ENCODE data around the gene C16orf74. TPM values are rescaled to one million over a fixed set of nuclear protein-coding genes. Genes with fewer than 3 reads are reported as not detected.

The C16orf74 gene
- total RNA-seq, 1 donor from 2014 or later: 12.2 TPM

GRCh38 chr16:85715169-85716021 is 35.5 kb downstream of the C16orf74 start:
- DNase-seq (ENCODE audit: low read depth): no peak
- no peak overlapping the region for H3K4me3 ChIP-seq (ENCODE audit: low read depth, low read length)
- no peak for TF ChIP-seq CTCF (conservative IDR thresholded peaks at IDR 0.05; ENCODE audit: low read depth, low read length)

- no peak for DNase-seq (ENCODE audit: low read depth)
- no peak overlapping the region for H3K4me3 ChIP-seq (ENCODE audit: low read depth, low read length)
- TF ChIP-seq CTCF (conservative IDR thresholded peaks at IDR 0.05; ENCODE audit: low read depth, low read length): no peak
Measured at GRCh38 chr16:85712801-85713200, 38.1 kb downstream of the C16orf74 start.

GRCh38 chr16:85711982-85712587 is 38.8 kb downstream of the C16orf74 start:
- no peak for TF ChIP-seq CTCF (conservative IDR thresholded peaks at IDR 0.05; ENCODE audit: low read depth, low read length)
- no peak overlapping the region for H3K4me3 ChIP-seq (ENCODE audit: low read depth, low read length)
- DNase-seq (ENCODE audit: low read depth): no peak

- TF ChIP-seq CTCF (conservative IDR thresholded peaks at IDR 0.05; ENCODE audit: low read depth, low read length): no peak
- DNase-seq (ENCODE audit: low read depth): no peak
- H3K4me3 ChIP-seq (ENCODE audit: low read depth, low read length): no peak overlapping the region
Measured at GRCh38 chr16:85710732-85711131, 40.2 kb downstream of the C16orf74 start.

GRCh38 chr16:85709766-85710585 is 40.9 kb downstream of the C16orf74 start:
- TF ChIP-seq CTCF (conservative IDR thresholded peaks at IDR 0.05; ENCODE audit: low read depth, low read length): no peak
- DNase-seq (ENCODE audit: low read depth): no peak
- no peak overlapping the region for H3K4me3 ChIP-seq (ENCODE audit: low read depth, low read length)

GRCh38 chr16:85708338-85708737 is 42.6 kb downstream of the C16orf74 start:
- no peak for DNase-seq (ENCODE audit: low read depth)
- TF ChIP-seq CTCF (conservative IDR thresholded peaks at IDR 0.05; ENCODE audit: low read depth, low read length): no peak

More at GRCh38 chr16:85708338-85708737, 42.6 kb downstream of the C16orf74 start:
- H3K4me3 ChIP-seq (ENCODE audit: low read depth, low read length): no peak overlapping the region

Measured in epithelial cell of proximal tubule (primary cell).